Endothelial cell of umbilical vein (primary cell): ENCODE measurements around the gene HSD17B7. TPM values are rescaled to one million over a fixed set of nuclear protein-coding genes. Genes with fewer than 3 reads are reported as not detected.

Experiments used
- BruUV-seq: library from RNA; stranded (reverse); fragments of 400-500 nt; replicated peaks from 2 replicates; lab custom pipeline; 2021; lab: Mats Ljungman, UMichigan
- CTCF ChIA-PET: fragments of 300-600, 350-600 bp; sonication (Branson Sonifier 250); formaldehyde crosslinking; loops from one replicate; lab custom pipeline; 2021; ENCODE audit warnings: antibody characterized with exemption, inconsistent platforms; lab: Charles Lee
- POLR2A ChIA-PET: fragments of 300-600, 350-600 bp; sonication (Branson Sonifier 250); formaldehyde crosslinking; loops from one replicate; lab custom pipeline; 2021; ENCODE audit warnings: antibody characterized with exemption, inconsistent platforms; lab: Charles Lee
- DNase-seq: peaks from one replicate; pipeline ENCODE4 v3.0.0-alpha.2; 2011; ENCODE audit warnings: low read depth, low spot score
- FAIRE-seq: peaks from 2 replicates; lab custom pipeline; 2011; peaks lifted over from hg19 to GRCh38; lab: Jason Lieb, UNC
- H2AFZ ChIP-seq: 2 replicates; pipeline ENCODE4 v1.6.0; 2012; ENCODE audit warnings: low read depth, low read length, control low read depth, inconsistent platforms
- H3K27ac ChIP-seq: 2 replicates; pipeline ENCODE4 v1.5.1; 2011; ENCODE audit warnings: low read depth, mild to moderate bottlenecking, control low read depth, low read length, moderate library complexity; ENCODE audit not compliant: insufficient read depth
- H3K27me3 ChIP-seq, 2 experiments: 2 replicates each; pipeline versions ENCODE4 v1.6.0 to v1.6.1; 2011; ENCODE audit warnings: low read length in 2 of 2, mixed read lengths in 1 of 2; ENCODE audit not compliant: control insufficient read depth in 2 of 2, insufficient read depth in 2 of 2
- H3K36me3 ChIP-seq, 2 experiments: 2 replicates in 1 of 2; 3 replicates in 1 of 2; pipeline ENCODE4 v1.5.1; 2011; ENCODE audit warnings: low read length in 2 of 2, mild to moderate bottlenecking in 1 of 2, moderate library complexity in 1 of 2; ENCODE audit not compliant: control insufficient read depth in 2 of 2, insufficient read depth in 2 of 2; ENCODE audit errors: extremely low read depth in 1 of 2
- H3K4me1 ChIP-seq: 3 replicates; pipeline ENCODE4 v1.5.1; 2011; ENCODE audit warnings: mild to moderate bottlenecking, low read length; ENCODE audit not compliant: control insufficient read depth, insufficient read depth; ENCODE audit errors: extremely low read depth
- H3K4me2 ChIP-seq: 2 replicates; pipeline ENCODE4 v1.6.1; 2011; ENCODE audit warnings: low read length, control low read depth, mixed read lengths; ENCODE audit not compliant: insufficient read depth
- H3K4me3 ChIP-seq, 3 experiments: fragments of 200-600 bp in 1 of 3; sonication (generic), shearing (Covaris generic) in 1 of 3; replicated peaks in 1 of 3; 2 replicates each; pipeline ENCODE4 v1.5.1; 2011 to 2016; ENCODE audit warnings: control low read depth in 3 of 3, low read length in 3 of 3, mild to moderate bottlenecking in 2 of 3, inconsistent platforms in 1 of 3, low read depth in 1 of 3, moderate library complexity in 1 of 3; ENCODE audit not compliant: insufficient read depth in 1 of 3
- H3K79me2 ChIP-seq: 2 replicates; pipeline ENCODE4 v1.6.0; 2012; ENCODE audit warnings: low read length, inconsistent platforms; ENCODE audit not compliant: control insufficient read depth, insufficient read depth
- H3K9ac ChIP-seq: replicated peaks from 2 replicates; pipeline ENCODE3; 2011; ENCODE audit warnings: low read length, control low read depth; ENCODE audit not compliant: insufficient read depth; ENCODE audit errors: extremely low read depth
- H3K9me1 ChIP-seq: replicated peaks from 3 replicates; pipeline ENCODE4 v1.6.0; 2011; ENCODE audit warnings: mild to moderate bottlenecking, low read length; ENCODE audit not compliant: control insufficient read depth, insufficient read depth; ENCODE audit errors: extremely low read depth
- H3K9me3 ChIP-seq: replicated peaks from 2 replicates; pipeline ENCODE4 v1.5.1; 2012; ENCODE audit warnings: low read length, inconsistent platforms; ENCODE audit not compliant: control insufficient read depth, insufficient read depth
- H4K20me1 ChIP-seq: replicated peaks from 2 replicates; pipeline ENCODE3; 2011; ENCODE audit warnings: mild to moderate bottlenecking, low read length; ENCODE audit not compliant: control insufficient read depth, insufficient read depth; ENCODE audit errors: extremely low read depth
- CTCF ChIP-seq, 2 donors: IDR thresholded peaks; 1 replicate in 1 of 2; 2 replicates in 1 of 2; pipeline ENCODE4 v1.5.1; 2011; ENCODE audit warnings: low read length in 2 of 2, mild to moderate bottlenecking in 2 of 2, moderate library complexity in 2 of 2, control low read depth in 1 of 2, inconsistent platforms in 1 of 2, low read depth in 1 of 2; ENCODE audit not compliant: insufficient read depth in 1 of 2; ENCODE audit errors: extremely low read depth in 1 of 2
- EZH2 ChIP-seq: IDR thresholded peaks from 2 replicates; pipeline ENCODE4 v1.6.1; 2012; ENCODE audit warnings: borderline replicate concordance, low read depth, mild to moderate bottlenecking, moderate library complexity, low read length, inconsistent platforms; ENCODE audit not compliant: severe bottlenecking
- FOS ChIP-seq: IDR thresholded peaks from 2 replicates; pipeline ENCODE4 v1.6.1; 2011; ENCODE audit warnings: mild to moderate bottlenecking, low read length, moderate library complexity, borderline replicate concordance; ENCODE audit not compliant: insufficient read depth
- GATA2 ChIP-seq: IDR thresholded peaks from 2 replicates; pipeline ENCODE4 v1.7.0; 2011; ENCODE audit warnings: low read depth, mild to moderate bottlenecking, moderate library complexity, mixed read lengths, low read length; ENCODE audit not compliant: insufficient read length, insufficient read depth
- JUN ChIP-seq: IDR thresholded peaks from 2 replicates; pipeline ENCODE4 v1.6.1; 2011; ENCODE audit warnings: borderline replicate concordance, low read depth; ENCODE audit not compliant: insufficient read length, insufficient read depth
- MAX ChIP-seq: IDR thresholded peaks from 2 replicates; pipeline ENCODE4 v1.6.1; 2011; ENCODE audit not compliant: insufficient read depth, insufficient read length
- MYC ChIP-seq: IDR thresholded peaks from one replicate; pipeline ENCODE4 v1.6.1; 2011; ENCODE audit warnings: mild to moderate bottlenecking, low read depth, low read length
- POLR2A ChIP-seq: IDR thresholded peaks from 2 replicates; pipeline ENCODE4 v1.6.1; 2012; ENCODE audit warnings: low read depth, mild to moderate bottlenecking, control low read depth, low read length
- POLR2AphosphoS5 ChIP-seq: IDR thresholded peaks from 2 replicates; pipeline ENCODE4 v1.6.1; 2012; ENCODE audit warnings: low read depth, mild to moderate bottlenecking, control low read depth, low read length, moderate library complexity; ENCODE audit not compliant: insufficient read depth
- dilution Hi-C: fragments of 300-500 bp; cut with MboI; formaldehyde crosslinking; loops from one replicate; pipeline ENCODE4 v1.15.0; 2019; ENCODE audit warnings: low sequenced_read_pairs; ENCODE audit not compliant: extremely low pct_ligation_motif_present
- intact Hi-C: fragments of 100-400 bp; cut with micrococcal nuclease; formaldehyde crosslinking; loops from one replicate; pipeline ENCODE4 v1.10.0; 2022
- polyA plus RNA-seq, 4 experiments: library from polyadenylated mRNA; depleted of rRNA in 3 of 4; stranded (reverse) in 3 of 4; unstranded in 1 of 4; fragments of >200 nt; gene quantifications; 2 replicates each; pipeline versions ENCODE4 v1.2.1 to v1.2.3, GENCODE V29; 2011 to 2012; ENCODE audit warnings: missing spikeins in 1 of 4
- total RNA-seq: library from RNA; stranded (reverse); gene quantifications from 2 replicates; pipeline ENCODE4 v1.2.3, GENCODE V29; 2021

The HSD17B7 gene
- total and polyA plus RNA-seq, 2 donors (not counting 3 experiments of a cell fraction or from before 2014, with no cell fraction given) = 17.7 to 26.6 TPM

- POLR2A ChIA-PET = no interaction called here
- no peaks in the 10 kb centered on the region for H4K20me1 ChIP-seq
- CTCF ChIA-PET = no interaction called here
- intact Hi-C loops (no loop called here), dilution Hi-C loops (no loop called here)
- H3K9me1 ChIP-seq = no peaks in the 10 kb centered on the region
- no peak for FAIRE-seq
- H3K4me2 ChIP-seq = no peak overlapping the region
- no peak overlapping the region for H3K27ac ChIP-seq
- TF ChIP-seq JUN (no peak), POLR2AphosphoS5 (no peak), GATA2 (no peak), CTCF (IDR thresholded peaks at IDR 0.05; ENCODE audit: extremely low read depth in 1 of 2, insufficient read depth in 1 of 2, low read depth in 1 of 2, low read length in 2 of 2) (no peak), POLR2A (no peak), MAX (no peak), EZH2 (no peak), FOS (no peak), MYC (no peak)
- H3K79me2 ChIP-seq = no peaks in the 10 kb centered on the region
- no peaks in the 10 kb centered on the region for H3K4me1 ChIP-seq
- H3K27me3 ChIP-seq = no peaks in the 10 kb centered on the region
- H3K9ac ChIP-seq = no peak overlapping the region
- BruUV-seq = no TSS peak
- no peak for DNase-seq
- no peak overlapping the region for H2AFZ ChIP-seq
- H3K9me3 ChIP-seq = no peaks in the 10 kb centered on the region
- no peak overlapping the region for H3K4me3 ChIP-seq
- no peaks in the 10 kb centered on the region for H3K36me3 ChIP-seq
Measured at GRCh38 chr1:162838863-162839262, 48.4 kb downstream of the HSD17B7 start.
